K562 (cell line): Measurements from ENCODE around the gene IRS1. TPM values are rescaled to one million over a fixed set of nuclear protein-coding genes. Genes with fewer than 3 reads are reported as not detected.

Experiments
- ATAC-seq: fragments of 200-7000 bp; cut with Tn5 transposase; 3 replicates; pipeline ENCODE4 v1.9.1; 2020; ENCODE audit warnings: moderate library complexity
- BruUV-seq: library from RNA; stranded (reverse); fragments of 400-500 nt; replicated peaks from 2 replicates; lab custom pipeline; 2021; lab: Mats Ljungman, UMichigan
- CTCF ChIA-PET: fragments of 300-600 bp; formaldehyde crosslinking; extraction: SDS; loops from one replicate; lab custom pipeline; 2021; ENCODE audit warnings: low intra/inter-chr PET ratio; lab: Yijun Ruan, JAX
- POLR2A ChIA-PET: fragments of 300-600, 350-650 bp; sonication (Branson Sonifier 250); formaldehyde crosslinking; extraction: SDS; loops from one replicate; lab custom pipeline; 2021; ENCODE audit warnings: antibody characterized with exemption, inconsistent platforms; lab: Yijun Ruan, JAX
- DNase-seq, 4 experiments: peaks; one replicate each; pipeline versions ENCODE4 v3.0.0 to v3.0.0-alpha.2; 2011 to 2018; ENCODE audit warnings: low spot score in 3 of 4, mixed read lengths in 3 of 4; ENCODE audit errors: extremely low read depth in 1 of 4
- FAIRE-seq: peaks from 2 replicates; lab custom pipeline; 2011; peaks lifted over from hg19 to GRCh38; lab: Jason Lieb, UNC
- H2AFZ ChIP-seq: 2 replicates; pipeline ENCODE4 v1.6.0; 2011; ENCODE audit warnings: low read depth, low read length, control low read depth, inconsistent platforms
- H3K27ac ChIP-seq: fragments of 200-600 bp; 3 replicates; pipeline ENCODE4 v1.8.0; 2011; ENCODE audit warnings: low read depth, mild to moderate bottlenecking, control low read depth, inconsistent platforms, low read length, moderate library complexity, mixed read lengths; ENCODE audit errors: extremely low read depth
- H3K27me3 ChIP-seq, 2 experiments: fragments of 300-600 bp in 1 of 2; 2 replicates in 1 of 2; 3 replicates in 1 of 2; pipeline versions ENCODE4 v1.6.0 to v1.8.0; 2011; ENCODE audit warnings: inconsistent platforms in 2 of 2, low read length in 2 of 2, mild to moderate bottlenecking in 1 of 2, mixed read lengths in 1 of 2, moderate library complexity in 1 of 2; ENCODE audit not compliant: control insufficient read depth in 2 of 2, insufficient read depth in 2 of 2
- H3K36me3 ChIP-seq: fragments of 300-600 bp; 3 replicates; pipeline ENCODE4 v1.8.0; 2011; ENCODE audit warnings: mild to moderate bottlenecking, low read length, inconsistent platforms; ENCODE audit not compliant: control insufficient read depth, insufficient read depth
- H3K4me1 ChIP-seq, 2 experiments: fragments of 200-600 bp in 1 of 2; replicated peaks in 1 of 2; 2 replicates in 1 of 2; 3 replicates in 1 of 2; pipeline versions ENCODE4 v1.5.1 to v1.8.0; 2011; ENCODE audit warnings: inconsistent platforms in 2 of 2, low read length in 2 of 2, mild to moderate bottlenecking in 1 of 2, mixed read lengths in 1 of 2, moderate library complexity in 1 of 2; ENCODE audit not compliant: control insufficient read depth in 2 of 2, insufficient read depth in 2 of 2
- H3K4me2 ChIP-seq: 2 replicates; pipeline ENCODE4 v1.6.1; 2011; ENCODE audit warnings: low read length, control low read depth, inconsistent platforms, mixed read lengths; ENCODE audit not compliant: insufficient read depth
- H3K4me3 ChIP-seq: fragments of 200-600 bp; sonication (generic), shearing (Covaris generic); 2 replicates; pipeline ENCODE4 v1.5.1; 2016; ENCODE audit warnings: control low read depth, inconsistent platforms
- H3K79me2 ChIP-seq: fragments of 200-600 bp; 3 replicates; pipeline ENCODE4 v1.8.0; 2011; ENCODE audit warnings: low read length, inconsistent platforms; ENCODE audit not compliant: control insufficient read depth, insufficient read depth
- H3K9ac ChIP-seq, 2 experiments: 2 replicates each; pipeline versions ENCODE4 v1.6.0 to v1.6.1; 2011; ENCODE audit warnings: low read depth in 2 of 2, low read length in 2 of 2, control low read depth in 1 of 2, inconsistent platforms in 1 of 2, mild to moderate bottlenecking in 1 of 2, mixed read lengths in 1 of 2; ENCODE audit not compliant: insufficient read depth in 1 of 2
- H3K9me1 ChIP-seq: one replicate; pipeline ENCODE4 v1.6.0; 2011; ENCODE audit warnings: inconsistent platforms, mild to moderate bottlenecking, low read length, moderate library complexity; ENCODE audit not compliant: control insufficient read depth, insufficient read depth
- H3K9me3 ChIP-seq: replicated peaks from 2 replicates; pipeline ENCODE4 v1.5.1; 2011; ENCODE audit warnings: low read depth, low read length, inconsistent platforms; ENCODE audit not compliant: control insufficient read depth, insufficient read depth
- H4K20me1 ChIP-seq: replicated peaks from 2 replicates; pipeline ENCODE4 v1.6.1; 2011; ENCODE audit warnings: low read length, inconsistent platforms, mixed read lengths; ENCODE audit not compliant: control insufficient read depth, insufficient read depth
- BMI1 ChIP-seq: fragments of 150-350 bp; IDR thresholded peaks from 2 replicates; pipeline ENCODE4 v1.6.1; 2014; ENCODE audit warnings: low read length
- CBFA2T3 ChIP-seq: fragments of 450-650 bp; IDR thresholded peaks from 2 replicates; pipeline ENCODE4 v1.6.1; 2017
- CTCF ChIP-seq, 3 experiments: IDR thresholded peaks in 2 of 3; conservative IDR thresholded peaks in 1 of 3; 2 replicates each; pipeline ENCODE4 v1.5.1; 2011 to 2012; ENCODE audit warnings: low read length in 3 of 3, mild to moderate bottlenecking in 3 of 3, control low read depth in 2 of 3, improper control_type of control experiment in 1 of 3, inconsistent platforms in 1 of 3, low read depth in 1 of 3, mixed read lengths in 1 of 3, moderate library complexity in 1 of 3; ENCODE audit not compliant: insufficient read depth in 2 of 3
- MCM3 ChIP-seq: fragments of 450-650 bp; IDR thresholded peaks from 2 replicates; pipeline ENCODE4 v1.6.1; 2016
- RBM39 ChIP-seq: fragments of 200-400 bp; formaldehyde crosslinking; optimal IDR thresholded peaks from 2 replicates; pipeline ENCODE3; 2018; ENCODE audit warnings: low read depth, low read length
- SMARCE1 ChIP-seq: fragments of 450-650 bp; IDR thresholded peaks from 2 replicates; pipeline ENCODE4 v1.7.1; 2016; ENCODE audit warnings: mild to moderate bottlenecking
- SRSF7 ChIP-seq: fragments of 200-400 bp; formaldehyde crosslinking; optimal IDR thresholded peaks from 2 replicates; pipeline ENCODE3; 2017; ENCODE audit warnings: mild to moderate bottlenecking, low read depth, low read length
- ZFP36 ChIP-seq: fragments of 150-350 bp; IDR thresholded peaks from 2 replicates; pipeline ENCODE4 v1.6.1; 2018; ENCODE audit warnings: low read length, low read depth; ENCODE audit not compliant: partially characterized antibody
- ZNF583 ChIP-seq: fragments of 250-450 bp; sonication (Bioruptor Pico); IDR thresholded peaks from 2 replicates; pipeline ENCODE4 v1.4.0; 2020
- ZNF75A ChIP-seq: fragments of 450-650 bp; formaldehyde crosslinking; IDR thresholded peaks from 2 replicates; pipeline ENCODE4 v1.4.0; 2020; ENCODE audit warnings: mild to moderate bottlenecking
- WGBS: fragments of 100-300 bp; shearing (Covaris generic); methylation state at CpG from one replicate; pipeline ENCODE4 v1.1.6; 2016; ENCODE audit warnings: low coverage, mixed read lengths; ENCODE audit not compliant: insufficient coverage; ENCODE audit errors: missing lambda C conversion rate; 5-methylcytosine and 5-hydroxymethylcytosine counted together
- in situ Hi-C: fragments of 300-500 bp; cut with MboI; formaldehyde crosslinking; loops from 4 replicates; pipeline ENCODE4 v1.15.0; 2018; ENCODE audit warnings: inconsistent platforms, mixed read lengths
- intact Hi-C: fragments of 100-400 bp; cut with micrococcal nuclease; formaldehyde crosslinking; loops from 2 replicates; pipeline ENCODE4 v1.14.2; 2022
- polyA plus RNA-seq, 8 experiments: library from polyadenylated mRNA; depleted of rRNA in 4 of 8; stranded (reverse) in 5 of 8; unstranded in 3 of 8; fragments of >200 nt; fragmentation: Nextera tagmentation in 2 of 8; fragmentation: Illumina TruSeq in 1 of 8; extraction: Ambion mirVana in 2 of 8; extraction: Trizol in 1 of 8; gene quantifications; 2 replicates each; pipeline versions ENCODE4 v1.2.1 to v1.2.3, GENCODE V29; 2011 to 2014; ENCODE audit warnings: inconsistent platforms in 1 of 8, missing spikeins in 1 of 8
- total RNA-seq, 7 experiments: library from RNA; depleted of rRNA in 6 of 7; stranded (reverse); fragments of >200 nt in 6 of 7; fragmentation: Illumina TruSeq in 2 of 7; extraction: Trizol in 2 of 7; gene quantifications; 2 replicates each; pipeline versions ENCODE4 v1.2.1 to v1.2.3, GENCODE V29; 2011 to 2021; ENCODE audit warnings: low replicate concordance in 1 of 7

The IRS1 gene
- total and polyA plus RNA-seq, 9 of the 15 experiments (the other 6 are each of a cell fraction or from before 2014, with no cell fraction given), result under 0.01 to 0.31 (median 0.08) TPM; not detected in 1

- Histone ChIP-seq H3K9me3 (no peaks in the 10 kb centered on the region), H3K9me1 (no peaks in the 10 kb centered on the region), H4K20me1 (no peaks in the 10 kb centered on the region), H3K27me3 (no peaks in the 10 kb centered on the region), H3K9ac (no peak overlapping the region), H3K27ac (no peak overlapping the region), H2AFZ (no peak overlapping the region), H3K36me3 (no peaks in the 10 kb centered on the region), H3K4me2 (no peak overlapping the region), H3K4me3 (no peak overlapping the region), H3K79me2 (no peaks in the 10 kb centered on the region), H3K4me1 (no peaks in the 10 kb centered on the region)
- ATAC-seq (no peak), FAIRE-seq (no peak), DNase-seq (no peak)
- no TSS peak for BruUV-seq
- ChIA-PET POLR2A (interaction anchor here (0.6 to 2.7 kb wide), 3 partner anchors 10 to 782 kb away, joined by 3 to 15 read pairs (median 4); partner anchors contain the start of gene RHBDD1), CTCF (no interaction called here)
- intact Hi-C loops, result no loop called here
- 44% methylated on average over 2 of the region's 2 CpGs for WGBS
- in situ Hi-C loops, result no loop called here
- TF ChIP-seq ZFP36 (no peak), SMARCE1 (no peak), CBFA2T3 (no peak), ZNF583 (CRISPR knock-in tag) (no peak), RBM39 (no peak), ZNF75A (no peak), BMI1 (no peak), SRSF7 (no peak), MCM3 (no peak), CTCF (IDR thresholded peaks at IDR 0.05 in 2 of 3, conservative IDR thresholded peaks at IDR 0.05 in 1 of 3; ENCODE audit: insufficient read depth in 2 of 3, low read depth in 1 of 3, low read length in 3 of 3) (no peak)
These were observed 25.4 kb upstream of the IRS1 start for GRCh38 chr2:226825056-226825455.
